ENCODE measurements around the gene SND1.
"Not testable (repeated sequence)": the region's sequence is repeated elsewhere in the genome, so short reads cannot be mapped to it uniquely, and the experiment has no call there.

SND1 gene

GRCh38 chr7:127961786-127962453 is 309.9 kb downstream of the SND1 start:
- Histone ChIP-seq H3K4me1 (ENCODE audit: insufficient read depth, low read length) (peaks cover 2% of the 10 kb centered on the region), H3K9me3 (ENCODE audit: low read length) (no peaks in the 10 kb centered on the region), H2AFZ (ENCODE audit: low read depth, low read length) (no peak overlapping the region), H3K4me3 (ENCODE audit: low read length) (no peak overlapping the region), H3K36me3 (ENCODE audit: insufficient read depth, low read length) (no peaks in the 10 kb centered on the region), H3K27me3 (ENCODE audit: insufficient read depth, low read length) (no peaks in the 10 kb centered on the region)

- Histone ChIP-seq H3K27me3 (ENCODE audit: insufficient read depth, low read length) (no peaks in the 10 kb centered on the region), H3K36me3 (ENCODE audit: insufficient read depth, low read length) (no peaks in the 10 kb centered on the region), H3K9me3 (ENCODE audit: low read length) (no peaks in the 10 kb centered on the region), H2AFZ (ENCODE audit: low read depth, low read length) (no peak overlapping the region), H3K4me3 (ENCODE audit: low read length) (no peak overlapping the region), H3K4me1 (ENCODE audit: insufficient read depth, low read length) (peaks cover 11% of the 10 kb centered on the region)
Measured at GRCh38 chr7:127962589-127963361, 310.8 kb downstream of the SND1 start.

GRCh38 chr7:127963850-127964249 is 311.9 kb downstream of the SND1 start:
- H2AFZ ChIP-seq (ENCODE audit: low read depth, low read length); H3K36me3 ChIP-seq (ENCODE audit: insufficient read depth, low read length); H3K27me3 ChIP-seq (ENCODE audit: insufficient read depth, low read length); H3K9me3 ChIP-seq (ENCODE audit: low read length); H3K4me3 ChIP-seq (ENCODE audit: low read length): not testable (repeated sequence)
- peaks cover 21% of the 10 kb centered on the region for H3K4me1 ChIP-seq (ENCODE audit: insufficient read depth, low read length)

- H3K4me1 ChIP-seq (ENCODE audit: insufficient read depth, low read length): peaks cover 25% of the 10 kb centered on the region
- no peaks in the 10 kb centered on the region for H3K27me3 ChIP-seq (ENCODE audit: insufficient read depth, low read length)
- no peak overlapping the region for H2AFZ ChIP-seq (ENCODE audit: low read depth, low read length)
- no peaks in the 10 kb centered on the region for H3K36me3 ChIP-seq (ENCODE audit: insufficient read depth, low read length)
- no peaks in the 10 kb centered on the region for H3K9me3 ChIP-seq (ENCODE audit: low read length)
- no peak overlapping the region for H3K4me3 ChIP-seq (ENCODE audit: low read length)
Measured at GRCh38 chr7:127967281-127967680, 315.3 kb downstream of the SND1 start.

GRCh38 chr7:127968547-127968946 is 316.6 kb downstream of the SND1 start:
- H3K36me3 ChIP-seq (ENCODE audit: insufficient read depth, low read length): no peaks in the 10 kb centered on the region
- no peak overlapping the region for H2AFZ ChIP-seq (ENCODE audit: low read depth, low read length)
- no peaks in the 10 kb centered on the region for H3K9me3 ChIP-seq (ENCODE audit: low read length)
- no peak overlapping the region for H3K4me3 ChIP-seq (ENCODE audit: low read length)
- H3K27me3 ChIP-seq (ENCODE audit: insufficient read depth, low read length): no peaks in the 10 kb centered on the region
- peaks cover 29% of the 10 kb centered on the region for H3K4me1 ChIP-seq (ENCODE audit: insufficient read depth, low read length)

GRCh38 chr7:127973832-127974231 is 321.8 kb downstream of the SND1 start:
- H3K36me3 ChIP-seq (ENCODE audit: insufficient read depth, low read length): no peaks in the 10 kb centered on the region

DNA sequence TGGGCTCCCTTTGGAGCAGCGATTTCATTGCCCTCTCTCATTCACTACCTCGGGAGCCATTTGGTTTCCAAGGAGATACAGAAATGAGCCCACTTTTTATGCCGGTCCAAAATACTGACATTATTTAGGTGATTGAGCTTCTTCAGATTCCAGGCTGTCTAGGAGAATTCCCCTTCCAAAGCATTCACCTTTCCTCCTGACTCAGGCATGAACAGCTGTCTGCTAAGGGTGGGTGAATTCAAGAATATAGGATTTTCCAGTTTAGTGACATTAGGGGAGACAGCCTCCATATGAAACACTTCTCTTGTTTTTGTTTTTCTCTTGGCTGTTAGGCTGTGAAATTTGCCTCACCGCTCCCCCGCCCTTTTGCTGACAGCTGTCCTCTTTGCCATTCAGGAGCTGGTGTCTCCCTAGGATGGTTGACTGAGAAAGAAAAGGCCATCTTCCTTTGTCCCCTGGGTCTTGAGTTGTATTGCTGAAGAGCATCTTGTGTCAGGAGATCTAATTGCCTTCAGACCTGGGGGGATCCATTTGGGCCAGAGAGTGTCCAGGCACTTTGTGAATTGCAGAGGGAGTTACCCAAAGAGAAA is 322.5 kb downstream of the SND1 start:
- no peaks in the 10 kb centered on the region for H3K27me3 ChIP-seq (ENCODE audit: insufficient read depth, low read length)
- no peak overlapping the region for H2AFZ ChIP-seq (ENCODE audit: low read depth, low read length)
- H3K4me1 ChIP-seq (ENCODE audit: insufficient read depth, low read length): peaks cover 39% of the 10 kb centered on the region
- H3K9me3 ChIP-seq (ENCODE audit: low read length): peaks cover 5% of the 10 kb centered on the region
- no peaks in the 10 kb centered on the region for H3K36me3 ChIP-seq (ENCODE audit: insufficient read depth, low read length)
- no peak overlapping the region for H3K4me3 ChIP-seq (ENCODE audit: low read length)

More at GRCh38 chr7:127973832-127974231, 321.8 kb downstream of the SND1 start:
- H3K4me3 ChIP-seq (ENCODE audit: low read length): no peak overlapping the region
- peaks cover 3% of the 10 kb centered on the region for H3K9me3 ChIP-seq (ENCODE audit: low read length)
- H2AFZ ChIP-seq (ENCODE audit: low read depth, low read length): no peak overlapping the region
- H3K4me1 ChIP-seq (ENCODE audit: insufficient read depth, low read length): peaks cover 43% of the 10 kb centered on the region
- H3K27me3 ChIP-seq (ENCODE audit: insufficient read depth, low read length): no peaks in the 10 kb centered on the region

DNA sequence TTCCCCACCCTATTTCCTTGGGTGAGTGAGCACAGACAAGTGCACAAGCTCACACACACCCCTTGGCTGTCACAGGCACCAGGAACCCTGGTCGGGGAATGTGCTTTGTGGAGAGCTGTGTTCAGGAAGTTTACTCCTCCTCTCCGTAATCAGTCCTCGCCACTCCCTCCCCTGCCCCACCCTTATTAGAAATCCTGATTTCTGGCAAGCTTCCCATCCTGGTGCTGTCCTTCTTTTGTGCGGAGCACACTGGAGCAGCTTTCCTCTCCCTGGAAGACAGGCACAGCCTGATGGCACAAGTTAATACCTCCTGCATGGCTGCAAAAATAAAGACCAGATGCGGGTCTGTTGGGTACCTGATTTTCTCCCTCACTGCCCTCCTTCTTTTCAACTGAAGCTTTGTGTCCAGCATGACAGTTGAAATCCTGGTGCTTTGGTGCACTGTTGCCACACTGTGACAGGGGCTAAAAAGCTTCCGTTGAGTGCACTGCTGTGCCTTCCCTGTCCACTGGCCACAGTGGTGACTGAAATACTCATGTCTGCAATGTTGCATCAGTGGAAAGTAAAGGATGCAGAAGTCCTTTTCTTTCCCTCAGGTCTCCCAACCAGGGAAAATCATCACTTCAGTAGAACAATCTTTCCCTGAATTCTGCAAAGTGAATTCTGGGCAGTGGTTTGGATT is 324.2 kb downstream of the SND1 start:
- H3K27me3 ChIP-seq (ENCODE audit: insufficient read depth, low read length): no peaks in the 10 kb centered on the region
- H3K9me3 ChIP-seq (ENCODE audit: low read length): peaks cover 5% of the 10 kb centered on the region
- no peak overlapping the region for H2AFZ ChIP-seq (ENCODE audit: low read depth, low read length)
- H3K4me3 ChIP-seq (ENCODE audit: low read length): no peak overlapping the region
- no peaks in the 10 kb centered on the region for H3K36me3 ChIP-seq (ENCODE audit: insufficient read depth, low read length)
- H3K4me1 ChIP-seq (ENCODE audit: insufficient read depth, low read length): peaks cover 39% of the 10 kb centered on the region

- Histone ChIP-seq H3K36me3 (ENCODE audit: insufficient read depth, low read length) (no peaks in the 10 kb centered on the region), H2AFZ (ENCODE audit: low read depth, low read length) (no peak overlapping the region), H3K4me1 (ENCODE audit: insufficient read depth, low read length) (peaks cover 39% of the 10 kb centered on the region), H3K9me3 (ENCODE audit: low read length) (peaks cover 5% of the 10 kb centered on the region), H3K4me3 (ENCODE audit: low read length) (no peak overlapping the region), H3K27me3 (ENCODE audit: insufficient read depth, low read length) (no peaks in the 10 kb centered on the region)
Measured at GRCh38 chr7:127976738-127977120, 324.7 kb downstream of the SND1 start.

DNA sequence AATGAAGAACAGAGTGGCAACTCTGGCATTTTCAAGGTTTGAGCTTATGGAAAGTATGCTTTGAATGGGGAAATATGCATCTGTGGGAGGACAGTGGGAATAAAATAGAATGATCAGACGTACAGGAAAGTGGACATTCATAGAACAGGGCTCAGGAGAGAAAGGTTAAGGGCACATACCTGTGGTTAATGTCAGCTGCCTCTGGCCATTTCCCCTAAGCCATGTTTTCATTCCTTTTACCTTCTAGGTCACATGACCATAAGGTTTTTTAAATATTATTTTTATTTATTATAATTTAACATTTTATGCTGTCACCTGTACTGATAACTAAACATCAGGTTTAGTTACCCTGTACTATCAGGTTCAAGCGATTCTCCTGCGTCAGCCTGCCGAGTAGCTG is 326.4 kb downstream of the SND1 start:
- H2AFZ ChIP-seq (ENCODE audit: low read depth, low read length): no peak overlapping the region
- peaks cover 5% of the 10 kb centered on the region for H3K9me3 ChIP-seq (ENCODE audit: low read length)
- no peak overlapping the region for H3K4me3 ChIP-seq (ENCODE audit: low read length)
- H3K36me3 ChIP-seq (ENCODE audit: insufficient read depth, low read length): no peaks in the 10 kb centered on the region
- H3K27me3 ChIP-seq (ENCODE audit: insufficient read depth, low read length): no peaks in the 10 kb centered on the region
- peaks cover 36% of the 10 kb centered on the region for H3K4me1 ChIP-seq (ENCODE audit: insufficient read depth, low read length)

DNA sequence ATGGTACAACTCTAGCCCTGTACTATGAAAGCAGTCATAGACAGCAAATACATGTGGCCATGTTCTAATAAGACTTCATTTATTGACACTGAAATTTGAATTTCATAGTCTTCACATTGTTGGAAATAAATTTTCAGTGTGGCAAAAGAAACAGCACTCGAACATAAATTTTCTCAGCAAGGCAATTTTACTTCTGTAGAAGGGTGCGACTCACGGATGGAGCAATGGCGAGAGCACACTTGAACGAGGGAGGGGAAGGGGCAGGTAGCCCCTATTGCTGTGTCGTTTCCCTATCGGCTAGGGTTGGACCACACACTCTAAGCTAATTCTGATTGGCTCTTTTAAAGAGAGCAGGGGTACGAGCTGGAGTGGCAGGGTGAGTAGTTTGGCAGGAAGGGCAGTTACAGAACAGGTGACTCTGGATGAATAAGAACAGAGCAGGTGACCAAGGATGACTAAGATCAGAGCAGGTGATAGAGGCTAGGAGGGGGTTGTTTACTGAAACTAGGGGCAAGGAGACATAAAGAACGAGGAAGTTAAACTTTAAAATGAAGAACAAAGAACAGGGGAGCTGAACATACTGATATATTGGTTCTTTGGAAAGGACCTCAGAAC is 327.2 kb downstream of the SND1 start:
- Histone ChIP-seq H3K9me3 (ENCODE audit: low read length) (peaks cover 5% of the 10 kb centered on the region), H3K36me3 (ENCODE audit: insufficient read depth, low read length) (no peaks in the 10 kb centered on the region), H3K4me1 (ENCODE audit: insufficient read depth, low read length) (peaks cover 28% of the 10 kb centered on the region), H2AFZ (ENCODE audit: low read depth, low read length) (no peak overlapping the region), H3K27me3 (ENCODE audit: insufficient read depth, low read length) (no peaks in the 10 kb centered on the region), H3K4me3 (ENCODE audit: low read length) (no peak overlapping the region)

- H3K36me3 ChIP-seq (ENCODE audit: insufficient read depth, low read length): no peaks in the 10 kb centered on the region
- H3K9me3 ChIP-seq (ENCODE audit: low read length): peaks cover 5% of the 10 kb centered on the region
- no peak overlapping the region for H3K4me3 ChIP-seq (ENCODE audit: low read length)
- H3K4me1 ChIP-seq (ENCODE audit: insufficient read depth, low read length): peaks cover 23% of the 10 kb centered on the region
- H3K27me3 ChIP-seq (ENCODE audit: insufficient read depth, low read length): no peaks in the 10 kb centered on the region
- H2AFZ ChIP-seq (ENCODE audit: low read depth, low read length): no peak overlapping the region
Measured at GRCh38 chr7:127979728-127980126, 327.7 kb downstream of the SND1 start.

DNA sequence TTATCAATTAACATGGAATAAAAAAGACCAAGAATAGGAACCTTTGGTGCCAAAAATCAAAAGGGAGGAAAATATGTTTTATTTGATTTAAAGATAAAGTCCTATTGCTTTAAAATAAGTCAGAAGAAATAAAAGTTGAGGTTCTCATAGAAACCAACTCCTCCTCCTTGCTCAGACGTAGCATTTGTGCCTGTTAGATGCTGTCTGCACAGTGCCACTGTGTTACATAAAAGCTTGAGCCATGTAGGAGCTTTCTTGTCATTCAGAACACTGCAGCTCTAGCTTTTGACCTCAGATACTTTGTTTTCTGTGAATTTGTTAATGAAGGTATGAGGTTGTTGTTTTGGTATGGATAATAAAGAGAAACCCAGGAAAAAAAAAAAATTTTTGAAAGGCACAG is 328.9 kb downstream of the SND1 start:
- Histone ChIP-seq H3K4me1 (ENCODE audit: insufficient read depth, low read length) (peaks cover 11% of the 10 kb centered on the region), H3K4me3 (ENCODE audit: low read length) (no peak overlapping the region), H3K9me3 (ENCODE audit: low read length) (peaks cover 5% of the 10 kb centered on the region), H3K27me3 (ENCODE audit: insufficient read depth, low read length) (no peaks in the 10 kb centered on the region), H2AFZ (ENCODE audit: low read depth, low read length) (no peak overlapping the region), H3K36me3 (ENCODE audit: insufficient read depth, low read length) (no peaks in the 10 kb centered on the region)

All from neuron (in vitro differentiated cells).